CD4-positive, alpha-beta T cell treated with Interleukin-17A for 1 hour (primary cell): ENCODE measurements around the gene FH.

Experiments
- DNase-seq: peaks from one replicate; pipeline ENCODE4 v3.0.0-alpha.2; 2020

The FH gene

DNA sequence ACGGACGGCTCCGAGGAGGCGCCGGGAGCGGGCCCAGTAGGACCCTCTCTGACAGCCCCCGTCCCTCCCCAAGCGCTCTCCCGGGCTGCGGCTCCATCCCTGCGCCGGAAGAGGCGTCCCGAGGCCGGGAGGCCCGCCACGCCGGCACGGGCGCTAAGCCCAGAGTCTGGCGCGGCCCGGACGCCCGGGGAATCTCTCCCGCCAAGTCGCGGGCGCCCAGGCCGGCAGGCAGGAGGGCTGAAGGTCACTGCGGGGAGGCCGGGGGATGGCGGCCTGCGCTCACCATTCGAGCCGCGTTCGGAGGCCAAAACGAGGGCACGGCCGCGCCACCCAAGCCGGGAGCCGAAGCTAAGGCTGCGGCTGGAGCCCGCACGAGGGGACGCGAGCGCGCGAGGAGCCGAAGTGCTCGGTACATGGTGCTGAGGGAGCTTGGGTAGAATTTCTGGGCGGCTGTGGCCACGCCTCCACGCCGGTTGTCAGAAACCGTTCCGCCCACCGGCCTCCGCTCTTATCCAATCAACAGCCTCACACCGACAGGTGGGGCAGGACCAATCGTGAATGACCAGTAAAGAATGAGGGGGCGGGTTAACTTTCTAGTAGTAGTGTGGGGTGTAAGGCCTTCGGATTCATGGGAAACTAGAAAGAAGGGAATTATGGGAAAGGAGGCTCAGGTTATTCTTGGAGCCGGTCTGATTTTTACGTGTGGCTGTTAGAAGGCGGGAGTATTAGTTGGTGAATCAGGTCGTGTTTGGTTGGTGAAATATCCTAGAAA is at the start of gene FH:
TSS of gene FH (minus strand) at position 448 of the 772 bp plus-strand sequence. CDS start at position 415, 33 bp downstream.
- DNase-seq: peak; percentile 97

DNA sequence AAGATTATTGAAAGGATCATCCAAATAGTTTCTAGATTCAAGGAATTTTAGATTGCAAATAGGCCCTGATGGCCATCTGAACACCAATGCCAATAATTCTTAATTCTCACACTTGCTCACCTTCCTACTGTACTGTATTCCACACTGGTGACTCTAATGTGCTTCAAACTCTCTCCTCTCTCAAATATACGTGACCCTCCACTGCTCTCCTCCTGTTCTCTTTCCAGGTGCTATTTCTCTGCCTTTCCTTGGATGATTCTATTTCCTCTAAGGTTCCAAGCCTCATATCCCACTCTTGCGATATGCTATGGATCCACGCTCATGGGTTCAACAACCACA is 41.3 kb upstream of the FH start:
- no peak for DNase-seq

DNA sequence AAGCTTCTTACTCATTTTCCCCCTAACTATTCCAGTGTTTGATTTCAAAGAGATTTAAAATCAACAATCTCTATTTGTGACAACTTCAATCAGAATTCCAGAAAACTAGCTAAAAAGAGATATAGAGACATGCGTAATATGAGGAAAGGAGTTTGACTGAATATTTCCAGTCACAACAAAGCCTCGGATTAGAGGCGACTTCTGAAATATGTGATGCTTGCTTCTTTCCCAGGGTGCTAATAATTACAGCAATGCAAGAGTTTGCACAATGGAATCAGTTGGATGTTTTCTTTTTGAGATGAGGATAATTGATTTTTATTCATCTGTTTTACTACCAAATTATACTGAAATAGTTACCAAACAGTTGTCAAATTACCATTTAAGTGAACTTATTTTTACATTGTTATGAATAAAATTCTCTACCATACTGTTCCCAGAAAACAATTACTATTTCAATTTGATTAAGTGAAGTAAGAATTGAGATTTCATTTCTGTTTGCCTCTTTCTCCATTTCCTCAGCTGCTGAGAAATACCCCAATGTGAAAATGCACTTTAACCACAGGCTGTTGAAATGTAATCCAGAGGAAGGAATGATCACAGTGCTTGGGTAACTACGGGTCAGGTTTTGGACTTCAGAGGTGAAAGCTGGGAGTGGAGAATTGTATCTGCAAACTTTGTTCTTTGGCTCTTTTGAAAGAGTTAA is 40.7 kb upstream of the FH start:
- no peak for DNase-seq

DNA sequence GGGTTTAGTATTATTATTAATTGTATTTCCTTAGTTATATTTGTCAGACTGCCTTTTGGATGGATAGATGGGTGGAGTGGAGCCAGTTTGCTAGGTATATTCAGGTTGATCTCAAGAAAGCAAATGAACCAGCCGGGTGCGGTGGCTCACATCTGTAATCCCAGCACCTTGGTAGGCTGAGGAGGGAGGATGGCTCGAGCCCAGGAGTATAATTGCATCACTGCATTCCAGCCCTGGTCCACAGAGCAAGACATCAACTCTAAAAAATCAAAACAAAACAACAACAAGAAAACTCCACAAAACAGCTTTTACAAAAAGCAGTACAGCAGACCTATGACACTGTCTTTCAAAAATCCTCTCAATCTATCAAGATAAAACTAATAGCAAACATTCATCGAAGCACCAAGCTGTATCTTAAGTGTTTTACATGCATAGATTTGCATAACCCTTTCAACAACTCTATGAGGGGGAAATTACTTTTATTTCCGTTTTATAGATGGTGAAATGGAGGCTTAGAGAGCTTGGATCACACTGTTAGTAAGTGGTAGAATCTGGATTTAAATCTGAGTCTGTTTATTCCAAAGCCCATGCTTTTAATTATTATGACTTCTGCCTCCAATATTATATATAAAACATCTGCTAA is 38.1 kb upstream of the FH start:
- DNase-seq: no peak

DNA sequence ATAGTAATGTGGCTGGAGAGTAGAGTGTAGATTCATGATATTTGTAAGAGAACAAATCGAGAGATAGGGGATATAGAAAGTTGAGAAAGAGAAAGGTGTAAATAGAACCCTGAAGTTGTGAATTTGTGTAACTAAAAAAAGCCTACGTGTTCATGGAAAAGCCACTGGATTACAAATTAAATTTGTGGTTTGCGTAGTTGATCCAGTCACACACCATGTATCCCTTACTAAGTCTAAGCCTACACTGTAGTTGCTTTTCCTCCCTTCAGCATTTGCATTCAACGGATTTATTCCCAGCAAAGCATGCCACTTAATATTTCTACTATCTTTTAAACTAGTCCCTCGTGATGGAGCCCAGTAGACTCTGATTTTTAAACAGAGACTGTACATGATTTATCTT is 37.5 kb upstream of the FH start:
- DNase-seq: no peak

DNA sequence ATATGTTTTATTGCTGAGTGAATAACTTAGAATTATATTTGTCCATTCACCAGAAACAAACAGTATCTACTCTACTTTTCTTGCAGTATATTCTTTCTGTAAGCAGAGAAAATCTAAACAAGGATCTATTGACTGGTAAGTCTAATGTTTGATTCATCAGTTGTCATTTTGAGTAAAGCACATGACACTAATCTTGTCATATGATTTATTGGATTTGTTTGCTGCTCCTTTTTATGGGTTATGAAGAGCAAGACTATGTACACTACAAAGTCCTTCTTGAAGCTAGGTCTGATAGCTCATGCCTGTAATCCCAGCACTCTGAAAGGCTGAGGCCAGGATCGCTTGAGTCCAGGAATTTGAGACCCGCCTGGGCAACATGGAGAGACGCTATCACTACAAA is 36.0 kb upstream of the FH start:
- no peak for DNase-seq

DNA sequence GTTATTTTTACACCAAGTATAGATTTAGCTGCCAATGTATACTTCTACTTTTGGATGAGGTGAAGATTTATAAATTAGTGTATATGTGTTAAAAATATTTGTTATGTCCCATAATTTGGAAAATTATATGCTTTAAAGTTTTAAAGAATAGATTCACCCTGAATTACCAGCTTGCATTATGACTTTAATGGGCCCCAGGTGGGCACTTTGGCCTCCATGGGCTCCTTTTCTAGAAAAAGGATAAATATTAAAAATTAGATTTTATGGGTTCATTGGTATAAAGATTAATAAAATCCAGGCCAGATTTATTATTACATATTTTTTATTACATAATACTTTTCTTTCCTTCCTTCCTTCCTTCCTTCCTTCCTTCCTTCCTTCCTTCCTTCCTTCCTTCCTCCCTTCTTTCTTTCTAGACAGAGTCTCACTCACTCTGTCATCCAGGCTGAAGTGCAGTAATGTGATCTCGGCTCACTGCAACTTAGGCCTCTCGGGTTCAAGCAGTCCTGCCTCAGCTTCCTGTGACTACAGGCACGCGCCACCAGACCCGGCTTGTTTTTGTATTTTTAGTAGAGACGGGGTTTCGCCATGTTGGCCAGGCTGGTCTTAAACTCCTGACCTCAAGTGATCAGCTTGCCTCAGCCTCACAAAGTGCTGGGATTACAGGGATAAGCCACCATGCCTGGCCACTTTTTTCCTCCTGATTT is 34.5 kb upstream of the FH start:
- DNase-seq: no peak

DNA sequence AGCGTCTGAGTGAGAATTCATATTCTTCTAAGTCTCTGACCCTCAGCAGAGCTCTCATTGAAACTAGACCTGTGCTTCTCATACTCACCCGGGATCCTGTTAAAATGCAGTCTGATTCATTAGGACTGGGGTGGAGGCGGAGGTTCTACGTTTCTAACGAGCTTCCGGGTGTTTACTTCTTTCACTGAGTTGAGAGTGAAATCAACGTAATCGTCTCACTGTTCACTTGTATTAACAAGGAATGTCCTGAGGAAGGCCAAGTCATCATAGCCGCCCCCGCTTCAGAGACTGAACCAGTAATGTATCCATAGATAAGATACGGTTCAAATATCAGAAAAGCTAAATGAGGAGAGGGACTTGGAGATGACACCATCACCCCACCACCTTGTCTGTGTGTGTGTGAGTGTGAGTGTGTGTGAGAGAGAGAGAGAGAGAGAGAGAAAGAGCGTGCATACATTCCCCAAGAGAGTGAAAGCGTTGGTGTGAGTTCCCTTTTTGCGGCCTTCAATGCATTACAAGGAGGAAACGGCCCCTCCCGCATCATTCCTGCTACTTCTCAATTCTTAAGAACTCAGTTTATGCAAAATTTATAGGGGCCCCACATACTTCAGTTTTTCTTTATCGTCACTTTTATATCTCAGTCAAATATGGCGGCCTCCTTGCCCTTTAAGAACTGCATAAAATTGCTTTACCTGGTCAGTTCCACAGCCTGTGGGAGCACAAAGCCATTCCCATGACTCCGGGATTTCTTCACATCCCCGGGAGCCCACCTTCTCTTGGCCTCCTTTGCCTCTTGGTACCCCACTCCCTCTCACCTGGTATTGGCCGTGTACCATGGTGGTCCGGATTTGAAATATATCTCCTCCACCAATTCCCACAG is 32.4 kb upstream of the FH start:
- peak; percentile 61 for DNase-seq

DNA sequence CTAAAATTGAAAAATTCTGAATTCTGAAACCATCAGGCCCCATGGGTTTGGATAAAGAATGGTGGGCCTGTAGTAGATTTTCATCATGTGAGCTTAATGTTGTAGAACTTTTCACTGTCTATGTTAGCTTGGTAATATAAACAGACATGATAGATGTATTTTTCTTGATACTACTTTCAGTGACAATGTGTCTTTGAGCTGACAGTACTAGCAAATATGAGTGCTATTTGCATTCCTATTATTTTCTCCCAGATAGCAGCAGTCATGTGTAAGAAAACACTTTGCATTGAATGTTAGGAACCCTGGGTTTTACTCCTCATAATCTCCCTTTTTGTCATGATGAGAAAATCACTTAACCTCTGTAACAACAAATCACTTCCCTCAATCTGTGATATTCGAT is 30.8 kb upstream of the FH start:
- no peak for DNase-seq

DNA sequence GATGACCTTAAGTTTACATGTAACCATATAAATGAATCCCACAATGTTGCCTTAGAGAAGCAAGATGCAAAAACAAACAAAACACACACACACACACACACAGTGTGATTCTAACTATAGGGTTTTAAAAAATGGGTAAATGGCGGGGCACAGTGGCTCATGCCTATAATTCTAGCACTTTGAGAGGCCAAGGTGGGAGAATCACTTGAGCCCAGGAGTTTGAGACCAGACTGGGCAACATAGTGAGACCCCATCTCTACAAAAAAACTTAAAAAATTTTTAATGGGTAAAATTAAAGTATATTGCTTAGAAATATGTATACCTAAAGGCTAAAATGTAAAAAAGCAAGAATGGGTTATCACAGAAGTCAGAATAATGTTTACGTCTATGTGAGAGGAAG is 28.5 kb upstream of the FH start:
- DNase-seq: no peak

DNA sequence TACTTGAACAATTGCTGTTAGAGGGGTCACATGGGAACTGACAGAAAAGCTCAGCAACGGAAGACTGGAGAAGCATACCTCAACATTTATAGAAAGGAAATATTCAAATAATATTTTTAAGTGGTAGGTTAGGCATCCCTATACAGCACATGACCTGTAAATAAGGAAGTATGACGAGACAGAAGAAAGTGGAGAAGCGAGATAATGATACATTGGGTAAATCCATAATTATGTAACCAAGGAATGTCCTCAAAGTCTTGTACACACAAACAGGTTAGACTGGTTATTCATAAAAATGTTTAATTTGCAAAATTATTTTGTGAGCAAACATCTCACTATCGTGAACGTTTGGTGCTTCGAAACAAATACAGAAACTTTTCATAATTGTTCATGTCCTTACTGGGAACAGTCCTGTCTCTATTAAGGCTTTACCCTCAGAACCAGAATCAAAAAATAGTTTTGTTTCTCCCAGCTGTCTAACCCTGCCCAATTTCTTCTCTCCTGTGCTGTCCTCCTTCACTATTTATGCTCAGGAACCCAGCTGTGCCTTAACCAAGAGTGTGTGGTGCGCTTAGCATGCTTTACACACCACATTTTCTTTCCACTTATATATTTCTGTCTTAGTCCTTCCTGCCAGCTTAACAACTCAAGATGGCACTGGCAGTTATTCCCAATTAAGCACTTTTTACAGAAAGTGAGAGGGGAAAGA is 22.8 kb upstream of the FH start:
- DNase-seq: peak; percentile 8

DNA sequence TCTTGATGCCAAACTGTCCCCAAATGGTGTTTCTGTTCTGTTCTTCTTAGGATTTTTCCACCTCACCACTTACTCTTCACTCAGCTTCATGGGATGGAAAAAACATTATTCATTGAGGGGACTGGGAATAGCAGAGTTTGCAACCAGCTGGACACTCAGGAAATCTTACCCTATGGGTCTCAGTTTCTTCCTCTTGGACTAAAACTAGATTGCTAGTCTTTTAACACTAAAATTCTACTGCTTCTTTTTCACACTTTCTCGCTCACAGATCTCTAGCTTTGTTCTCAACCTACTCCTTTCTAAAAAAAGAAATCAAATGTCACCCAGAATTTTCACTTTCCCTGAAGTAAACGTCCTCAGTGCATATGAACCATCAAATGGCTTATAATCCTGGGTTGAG is 17.4 kb upstream of the FH start:
- no peak for DNase-seq

DNA sequence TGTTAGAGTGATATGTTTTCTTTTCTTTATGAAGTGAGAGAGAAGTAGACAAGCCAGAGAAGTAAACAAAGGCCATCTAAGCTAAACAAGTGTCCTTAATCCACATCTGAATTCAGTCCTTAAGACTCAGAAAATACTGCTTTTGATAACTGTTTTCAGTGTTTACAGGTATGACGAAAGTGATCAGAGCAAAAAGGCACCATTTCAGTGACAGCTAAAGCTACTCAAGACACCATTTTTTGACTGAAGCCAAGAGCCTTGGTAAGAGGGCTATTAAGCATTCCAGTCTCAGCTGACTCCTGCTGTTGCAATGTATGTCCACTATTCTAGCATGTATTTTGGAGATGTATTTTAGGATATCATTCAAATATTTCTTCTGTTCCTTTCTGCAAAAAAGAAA is 16.7 kb upstream of the FH start:
- no peak for DNase-seq

DNA sequence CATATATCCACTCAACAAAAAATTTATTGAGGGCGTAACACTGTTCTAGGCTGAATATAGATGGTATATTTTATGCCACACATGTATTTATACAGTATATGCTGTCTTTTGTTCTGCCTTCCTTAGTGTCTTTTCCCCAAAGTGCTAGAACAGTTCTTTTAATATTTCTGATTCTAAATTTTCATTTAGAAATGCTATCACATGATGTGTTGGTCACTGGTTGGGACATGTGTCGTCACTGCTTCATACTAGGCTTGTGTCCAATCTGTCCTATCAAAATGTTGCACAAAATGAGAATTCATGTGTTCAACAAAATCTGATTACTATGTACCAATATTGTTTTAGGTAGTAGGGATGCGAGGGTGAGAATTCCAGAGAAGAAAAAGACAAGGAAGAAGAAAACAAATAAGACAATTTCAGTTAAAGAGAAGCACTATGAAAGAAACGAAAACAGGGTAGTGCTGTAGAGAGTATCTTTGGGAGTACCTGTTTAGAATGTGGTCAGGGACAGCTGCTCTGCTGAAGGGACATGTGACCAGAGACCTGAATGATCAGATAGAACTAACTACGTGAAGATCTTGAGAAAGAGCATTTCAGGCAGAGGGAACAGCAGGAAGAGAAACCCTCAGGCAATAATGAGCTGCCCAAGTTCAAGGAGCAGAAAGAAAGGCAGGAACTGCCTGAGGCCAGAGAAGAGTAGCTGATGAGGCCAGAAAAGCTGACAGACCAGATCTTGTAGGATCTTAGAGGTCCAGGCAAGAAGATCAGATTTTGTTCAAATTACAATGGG is 14.0 kb upstream of the FH start:
- no peak for DNase-seq

DNA sequence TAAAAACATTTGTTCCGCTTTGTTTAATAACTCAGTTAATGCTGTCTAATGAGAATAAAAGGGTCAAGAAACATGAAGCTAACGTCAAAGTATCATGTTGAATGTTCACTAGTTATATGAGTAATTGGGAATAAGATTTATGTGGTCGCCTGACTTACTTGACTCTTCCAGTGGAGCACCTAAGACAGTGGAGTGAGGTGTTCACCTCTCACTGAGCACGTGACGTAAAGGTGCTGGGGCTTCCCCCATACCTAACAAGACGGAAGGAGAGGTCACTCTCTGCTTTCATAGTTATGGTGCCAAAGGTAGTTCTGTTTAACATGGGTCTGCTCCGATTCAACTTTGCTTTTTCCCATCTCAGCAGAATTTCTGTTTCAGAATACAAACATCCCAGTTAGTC is 13.3 kb upstream of the FH start:
- no peak for DNase-seq

DNA sequence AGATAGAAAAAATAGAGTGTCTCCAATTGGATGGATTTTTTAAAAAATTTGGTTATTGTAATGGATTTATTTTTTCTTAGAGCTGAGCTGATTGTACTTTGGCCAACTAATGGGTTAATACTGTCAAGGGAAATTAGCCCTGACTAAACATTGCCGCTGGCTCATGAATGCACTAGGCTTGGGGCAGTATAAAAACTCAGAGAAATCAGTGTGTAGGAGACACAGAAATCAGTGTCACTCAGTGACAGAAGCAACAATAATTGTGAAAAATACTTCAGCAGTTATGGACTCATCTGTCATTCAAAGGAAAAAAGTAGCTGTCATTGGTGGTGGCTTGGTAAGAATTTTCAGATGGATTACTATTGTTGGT is 12.6 kb upstream of the FH start, which contains the start of gene KMO:
TSS of gene KMO (plus strand) at position 217 of the 370 bp plus-strand sequence. CDS start at position 284, 67 bp downstream.
- DNase-seq: no peak

DNA sequence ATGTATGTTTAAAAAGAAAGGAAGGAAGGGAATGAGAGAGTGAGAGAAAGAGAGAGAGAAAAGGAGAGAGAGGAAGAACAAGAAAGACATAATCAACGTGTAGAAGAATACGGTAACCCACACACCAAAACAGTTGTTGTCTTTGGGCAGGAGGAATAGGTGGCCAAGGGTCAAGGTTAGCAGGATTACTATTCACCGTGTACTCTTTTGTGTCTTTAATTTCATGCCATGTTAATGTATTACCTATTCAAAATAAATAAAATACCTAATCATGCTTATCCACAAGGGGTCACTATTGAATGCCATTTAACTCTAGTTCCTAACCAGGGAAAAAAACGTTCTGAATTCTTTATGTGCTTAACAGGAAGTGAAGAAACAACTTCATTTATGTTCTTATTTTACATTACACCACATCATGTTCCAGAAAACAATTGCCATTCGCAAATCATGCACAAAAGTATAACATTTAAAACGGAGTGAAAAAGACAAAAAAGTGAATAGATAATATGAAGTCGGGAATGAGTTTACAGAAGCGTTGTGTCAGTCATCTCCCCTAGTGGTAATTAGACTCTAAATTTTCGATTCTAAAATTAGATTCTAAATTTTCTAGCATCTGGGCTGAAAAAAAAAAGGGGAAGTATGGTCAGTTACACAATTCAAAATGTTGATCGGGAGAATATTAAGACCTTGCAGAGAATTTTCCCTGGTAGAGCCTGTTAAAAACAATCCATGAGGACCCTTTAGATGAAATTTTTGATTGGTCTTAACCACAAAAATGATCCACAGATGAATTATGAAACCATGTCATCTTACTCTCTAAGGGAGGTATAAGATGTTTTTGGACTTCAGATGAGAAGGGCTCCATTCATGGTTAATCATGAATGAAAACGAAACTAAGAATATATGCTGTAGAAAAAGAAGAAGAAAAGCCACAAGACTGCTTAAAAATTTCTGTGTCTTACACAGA is 11.9 kb upstream of the FH start:
- DNase-seq: peak; percentile 79

DNA sequence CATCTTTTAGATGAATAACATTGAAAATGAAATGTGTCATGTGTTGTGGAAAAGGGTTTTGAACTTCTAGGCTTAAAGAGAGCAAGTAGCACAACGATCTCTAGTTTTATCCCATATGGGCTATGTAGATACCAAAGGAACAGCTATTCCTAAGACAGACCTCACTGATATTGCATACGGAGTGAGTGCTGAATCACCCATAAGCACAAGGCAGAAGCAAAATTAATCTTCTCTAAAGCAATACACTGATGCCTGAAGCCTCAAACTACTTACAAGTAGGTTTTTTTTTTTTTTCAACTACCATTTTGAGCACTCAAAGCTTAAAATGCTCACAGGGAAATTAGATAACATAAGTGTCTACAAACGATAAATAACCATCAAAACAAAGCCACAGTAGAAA is 7.6 kb upstream of the FH start:
- no peak for DNase-seq

DNA sequence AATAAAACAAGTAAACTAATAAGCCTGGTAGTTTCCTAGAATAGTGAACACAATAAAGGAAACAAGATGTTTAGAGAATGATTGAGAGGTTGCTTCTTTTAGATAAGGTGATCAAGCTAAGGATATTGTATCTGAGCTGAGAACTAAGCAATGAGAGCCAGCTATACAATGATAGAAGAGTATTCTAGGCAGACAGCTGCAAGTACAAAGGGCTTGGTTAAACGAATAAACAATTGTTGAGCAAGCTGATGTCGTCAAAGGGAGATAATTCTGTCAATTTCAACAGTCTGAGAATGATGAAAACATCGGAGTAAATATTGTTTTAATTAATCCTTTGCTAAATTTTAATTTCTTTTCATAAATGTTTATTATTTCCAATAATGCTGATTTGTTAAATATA is 5.5 kb upstream of the FH start:
- DNase-seq: no peak

DNA sequence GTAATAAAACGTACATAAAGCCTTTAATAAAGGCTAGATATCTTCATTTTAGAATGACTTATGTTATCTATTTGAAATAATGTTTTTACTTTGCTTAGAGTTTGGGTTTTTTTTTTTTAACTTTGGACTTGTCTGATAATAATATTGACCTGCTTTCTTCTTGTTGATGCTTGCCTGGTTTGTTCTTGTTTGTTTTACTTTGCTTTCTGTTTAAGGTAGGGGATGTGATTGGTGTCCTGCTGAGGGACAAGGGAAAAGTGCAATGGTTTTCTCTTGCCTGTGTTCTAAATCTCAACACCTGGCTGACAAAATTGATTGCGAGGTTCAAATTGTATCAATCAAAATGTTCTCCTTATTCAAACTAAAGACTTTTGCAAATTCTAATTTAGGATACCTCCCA is 2.2 kb upstream of the FH start:
- DNase-seq: no peak
